Measurements from ENCODE around the gene MTERF2. TPM values are rescaled to one million over a fixed set of nuclear protein-coding genes. Genes with fewer than 3 reads are reported as not detected.

MTERF2 gene
- total RNA-seq, 1 donor, result 5.2 TPM

DNA sequence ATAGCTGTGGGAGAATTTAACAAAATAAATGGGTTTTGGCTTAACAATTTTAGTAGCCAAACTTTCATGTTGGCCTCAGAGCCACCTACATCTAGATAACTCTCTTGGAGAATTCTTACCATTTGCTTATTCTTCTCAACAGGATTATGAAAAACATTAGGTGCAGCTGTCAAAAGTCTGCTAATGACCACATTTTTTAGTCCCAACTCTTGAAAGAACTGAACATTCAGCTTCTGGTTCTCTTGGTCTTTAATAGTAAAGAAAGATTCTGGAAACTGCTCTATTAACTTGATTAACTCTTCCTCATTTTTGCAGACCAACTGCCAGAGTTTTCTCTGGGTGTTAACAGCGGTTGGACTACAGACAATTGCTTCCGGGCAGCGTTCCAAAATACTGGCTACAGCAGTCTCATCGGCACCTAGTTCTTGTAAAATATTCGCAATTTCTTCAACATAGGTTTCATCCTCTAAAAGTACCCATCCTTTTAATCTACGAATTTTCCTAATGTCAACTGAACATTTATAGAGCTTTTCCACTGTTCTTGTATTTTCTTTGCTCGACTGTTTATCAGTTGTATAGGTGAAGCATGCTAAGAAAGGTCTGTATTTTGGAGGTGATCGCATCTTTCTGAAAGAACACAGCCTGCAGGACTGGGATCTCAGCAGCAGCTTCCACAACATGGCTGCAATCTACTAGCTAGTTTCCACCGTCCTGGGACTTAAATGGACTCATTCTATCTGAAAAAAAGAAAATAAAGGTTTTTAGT lies 8.7 kb downstream of the MTERF2 start:
- DNase-seq (ENCODE audit: low read depth), result peak; percentile 62
- no peak for TF ChIP-seq CTCF (IDR thresholded peaks at IDR 0.05; ENCODE audit: insufficient read depth, low read length)
- H3K4me3 ChIP-seq (ENCODE audit: low read depth, low read length), result no peak overlapping the region

DNA sequence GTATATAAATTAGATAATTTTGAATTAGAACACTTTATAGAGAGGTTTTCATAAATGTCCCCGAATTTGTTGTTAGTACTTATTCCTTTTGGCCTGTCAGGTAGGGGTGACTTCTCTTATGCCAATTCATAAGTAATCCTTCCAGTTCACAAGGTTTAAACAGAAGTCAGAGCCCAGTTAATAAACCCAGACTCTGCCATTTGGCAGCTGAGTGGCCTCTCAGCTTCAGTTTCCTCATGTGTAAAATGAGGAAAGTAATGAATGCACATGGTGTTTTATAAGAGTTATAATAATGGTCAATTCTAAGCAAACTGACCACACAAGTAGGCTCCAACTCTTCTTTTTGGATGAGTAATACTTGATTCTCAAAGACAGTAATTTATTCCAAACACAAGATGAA lies 10.3 kb downstream of the MTERF2 start:
- DNase-seq (ENCODE audit: low read depth), result no peak
- no peak for TF ChIP-seq CTCF (IDR thresholded peaks at IDR 0.05; ENCODE audit: insufficient read depth, low read length)

GRCh38 chr12:106975993-106976658 lies 10.8 kb downstream of the MTERF2 start:
- TF ChIP-seq CTCF (IDR thresholded peaks at IDR 0.05; ENCODE audit: insufficient read depth, low read length), result no peak
- DNase-seq (ENCODE audit: low read depth), result peak; percentile 86
- no peak overlapping the region for H3K4me3 ChIP-seq (ENCODE audit: low read depth, low read length)

More for the DNA sequence above, 10.3 kb downstream of the MTERF2 start:
- H3K4me3 ChIP-seq (ENCODE audit: low read depth, low read length), result no peak overlapping the region

GRCh38 chr12:106975098-106975497 lies 11.8 kb downstream of the MTERF2 start:
- no peak for TF ChIP-seq CTCF (IDR thresholded peaks at IDR 0.05; ENCODE audit: insufficient read depth, low read length)
- H3K4me3 ChIP-seq (ENCODE audit: low read depth, low read length), result no peak overlapping the region
- DNase-seq (ENCODE audit: low read depth), result no peak

- H3K4me3 ChIP-seq (ENCODE audit: low read depth, low read length), result no peak overlapping the region
- DNase-seq (ENCODE audit: low read depth), result no peak
- TF ChIP-seq CTCF (IDR thresholded peaks at IDR 0.05; ENCODE audit: insufficient read depth, low read length), result no peak
Measured at GRCh38 chr12:106974511-106974910, 12.4 kb downstream of the MTERF2 start.

GRCh38 chr12:106973545-106973944 lies 13.4 kb downstream of the MTERF2 start:
- TF ChIP-seq CTCF (IDR thresholded peaks at IDR 0.05; ENCODE audit: insufficient read depth, low read length), result no peak
- DNase-seq (ENCODE audit: low read depth), result no peak

More at GRCh38 chr12:106973545-106973944, 13.4 kb downstream of the MTERF2 start:
- H3K4me3 ChIP-seq (ENCODE audit: low read depth, low read length), result no peak overlapping the region

Measured in fibroblast of the aortic adventitia (primary cell).